Upper lobe of left lung (tissue), 4 donors: Measurements from ENCODE around the gene GPATCH8.

Source experiments
- POLR2A ChIP-seq, 4 donors: fragments of 450-650 bp; IDR thresholded peaks; one replicate each; pipeline ENCODE4 v1.5.1; 2016 to 2017; ENCODE audit warnings: antibody characterized with exemption in 4 of 4, mild to moderate bottlenecking in 2 of 4
- TF ChIP-seq, protein P1 (sequence below), 6 experiments: fragments of 450-650 bp in 4 of 6; fragments of 200-600 bp in 2 of 6; sonication (generic) in 2 of 6; IDR thresholded peaks; one replicate each; pipeline ENCODE4 v1.5.1; 2016 to 2019; ENCODE audit warnings: antibody characterized with exemption in 6 of 6

DNA sequence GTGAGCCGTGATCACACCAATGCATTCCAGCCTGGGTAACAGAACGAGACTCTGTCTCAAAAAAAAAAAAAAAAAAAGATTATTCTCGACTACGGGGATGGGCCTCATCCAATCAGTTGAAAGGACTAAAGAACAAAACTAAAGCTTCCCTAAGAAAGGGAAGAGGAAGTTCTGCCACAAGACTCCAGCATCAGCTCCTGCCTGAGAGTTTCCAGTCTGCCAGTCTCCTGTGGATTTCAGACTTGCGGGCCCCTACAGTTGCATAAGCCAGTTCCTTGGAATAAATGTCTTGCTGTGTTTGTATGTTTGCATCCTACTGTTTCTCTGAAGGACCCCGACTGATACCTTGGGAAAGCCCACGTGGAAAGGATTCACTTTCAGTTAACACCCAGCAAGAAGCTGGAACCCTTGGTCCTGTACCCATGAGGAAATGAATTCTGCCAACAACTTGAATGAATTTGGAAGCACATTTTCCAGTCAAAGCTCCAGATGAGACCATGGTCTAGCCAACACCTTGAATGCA is 27.8 kb upstream of the GPATCH8 start:
- no peak for TF ChIP-seq POLR2A (IDR thresholded peaks at IDR 0.05)
- TF ChIP-seq, protein P1, sequence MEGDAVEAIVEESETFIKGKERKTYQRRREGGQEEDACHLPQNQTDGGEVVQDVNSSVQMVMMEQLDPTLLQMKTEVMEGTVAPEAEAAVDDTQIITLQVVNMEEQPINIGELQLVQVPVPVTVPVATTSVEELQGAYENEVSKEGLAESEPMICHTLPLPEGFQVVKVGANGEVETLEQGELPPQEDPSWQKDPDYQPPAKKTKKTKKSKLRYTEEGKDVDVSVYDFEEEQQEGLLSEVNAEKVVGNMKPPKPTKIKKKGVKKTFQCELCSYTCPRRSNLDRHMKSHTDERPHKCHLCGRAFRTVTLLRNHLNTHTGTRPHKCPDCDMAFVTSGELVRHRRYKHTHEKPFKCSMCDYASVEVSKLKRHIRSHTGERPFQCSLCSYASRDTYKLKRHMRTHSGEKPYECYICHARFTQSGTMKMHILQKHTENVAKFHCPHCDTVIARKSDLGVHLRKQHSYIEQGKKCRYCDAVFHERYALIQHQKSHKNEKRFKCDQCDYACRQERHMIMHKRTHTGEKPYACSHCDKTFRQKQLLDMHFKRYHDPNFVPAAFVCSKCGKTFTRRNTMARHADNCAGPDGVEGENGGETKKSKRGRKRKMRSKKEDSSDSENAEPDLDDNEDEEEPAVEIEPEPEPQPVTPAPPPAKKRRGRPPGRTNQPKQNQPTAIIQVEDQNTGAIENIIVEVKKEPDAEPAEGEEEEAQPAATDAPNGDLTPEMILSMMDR (IDR thresholded peaks at IDR 0.05) = no peak
